ENCODE data around the gene ZSWIM5. TPM values are rescaled to one million over a fixed set of nuclear protein-coding genes. Genes with fewer than 3 reads are reported as not detected.

ZSWIM5 gene
- total RNA-seq, 1 experiment from 2014 or later: 2.2 TPM

DNA sequence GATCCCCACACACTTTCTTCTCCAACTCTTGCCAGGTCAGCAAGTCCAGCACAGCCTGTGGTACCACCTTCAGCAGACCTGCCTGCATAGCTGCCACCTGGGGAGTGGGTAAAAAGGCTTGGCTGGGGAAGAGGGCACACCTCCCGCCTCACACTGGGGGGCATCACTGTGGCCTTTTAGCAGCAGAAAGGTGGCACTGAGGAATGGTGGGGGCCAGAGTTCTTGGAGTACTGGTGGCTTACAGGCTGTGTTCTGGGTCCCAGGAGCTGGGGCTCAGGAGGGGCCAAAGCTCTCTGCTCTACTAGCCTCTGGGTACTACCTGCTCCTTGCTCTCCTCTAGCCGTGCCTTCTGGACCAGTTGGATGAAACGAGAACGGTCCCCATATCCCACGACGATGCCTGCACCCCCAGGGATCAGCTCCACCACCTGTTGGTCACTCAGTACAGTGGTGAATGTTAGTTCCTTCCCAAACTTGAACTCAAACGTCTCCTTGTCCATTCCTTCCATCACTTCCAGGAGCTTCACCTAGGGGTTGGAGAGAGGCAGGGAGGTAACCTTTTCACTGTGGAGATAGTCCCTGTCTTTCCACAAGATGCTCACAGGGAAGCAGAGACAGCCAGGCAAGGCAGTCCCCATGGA is 202.0 kb downstream of the ZSWIM5 start (continued):
- TF ChIP-seq, protein P1, sequence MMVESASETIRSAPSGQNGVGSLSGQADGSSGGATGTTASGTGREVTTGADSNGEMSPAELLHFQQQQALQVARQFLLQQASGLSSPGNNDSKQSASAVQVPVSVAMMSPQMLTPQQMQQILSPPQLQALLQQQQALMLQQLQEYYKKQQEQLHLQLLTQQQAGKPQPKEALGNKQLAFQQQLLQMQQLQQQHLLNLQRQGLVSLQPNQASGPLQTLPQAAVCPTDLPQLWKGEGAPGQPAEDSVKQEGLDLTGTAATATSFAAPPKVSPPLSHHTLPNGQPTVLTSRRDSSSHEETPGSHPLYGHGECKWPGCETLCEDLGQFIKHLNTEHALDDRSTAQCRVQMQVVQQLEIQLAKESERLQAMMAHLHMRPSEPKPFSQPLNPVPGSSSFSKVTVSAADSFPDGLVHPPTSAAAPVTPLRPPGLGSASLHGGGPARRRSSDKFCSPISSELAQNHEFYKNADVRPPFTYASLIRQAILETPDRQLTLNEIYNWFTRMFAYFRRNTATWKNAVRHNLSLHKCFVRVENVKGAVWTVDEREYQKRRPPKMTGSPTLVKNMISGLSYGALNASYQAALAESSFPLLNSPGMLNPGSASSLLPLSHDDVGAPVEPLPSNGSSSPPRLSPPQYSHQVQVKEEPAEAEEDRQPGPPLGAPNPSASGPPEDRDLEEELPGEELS (CRISPR knock-in tag; IDR thresholded peaks at IDR 0.05): no peak

DNA sequence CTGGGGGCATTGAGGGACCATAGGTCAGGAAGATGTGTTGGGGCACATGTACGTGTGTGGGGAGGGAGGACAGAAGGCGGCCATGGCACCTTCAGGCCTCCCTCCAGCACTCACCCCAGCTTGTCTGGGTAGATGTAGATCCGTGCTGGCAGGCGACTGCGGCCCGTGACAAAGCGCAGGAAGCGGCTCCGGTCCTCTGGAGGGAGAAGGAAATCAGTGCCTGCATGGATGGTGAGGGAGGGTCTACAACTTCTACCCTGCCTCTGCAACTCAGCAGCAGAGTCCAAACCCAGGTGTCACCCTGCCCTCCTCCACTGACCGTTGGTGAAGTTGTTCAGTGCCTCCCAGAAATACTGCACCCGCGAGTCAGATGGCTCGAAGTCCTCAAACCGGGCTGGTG is 202.7 kb downstream of the ZSWIM5 start:
- Mint-ChIP-seq H3K36me3 (peaks cover 24% of the 10 kb centered on the region), H3K9me3 (no peaks in the 10 kb centered on the region), H3K27ac (no peak overlapping the region), H3K4me3 (no peak overlapping the region), H3K27me3 (ENCODE audit: low read depth) (no peaks in the 10 kb centered on the region), H3K4me1 (peaks cover 6% of the 10 kb centered on the region)
- DNase-seq (ENCODE audit: low spot score): no peak
- ChIA-PET CTCF (interaction anchor here (1.4 kb wide), 1 partner anchor 300 kb away, joined by 4 read pairs; no protein-coding TSS in a partner anchor), POLR2A (no interaction called here)
- TF ChIP-seq ATF1 (CRISPR knock-in tag; IDR thresholded peaks at IDR 0.05) (no peak), IRF2 (CRISPR knock-in tag; IDR thresholded peaks at IDR 0.05; ENCODE audit: borderline replicate concordance, low read depth) (no peak), TP53 (CRISPR knock-in tag; IDR thresholded peaks at IDR 0.05) (no peak), TEAD4 (CRISPR knock-in tag; IDR thresholded peaks at IDR 0.05) (no peak), JAZF1 (CRISPR knock-in tag; IDR thresholded peaks at IDR 0.05) (no peak), ZNF121 (CRISPR knock-in tag; IDR thresholded peaks at IDR 0.05) (no peak)
- TF ChIP-seq, protein P2, sequence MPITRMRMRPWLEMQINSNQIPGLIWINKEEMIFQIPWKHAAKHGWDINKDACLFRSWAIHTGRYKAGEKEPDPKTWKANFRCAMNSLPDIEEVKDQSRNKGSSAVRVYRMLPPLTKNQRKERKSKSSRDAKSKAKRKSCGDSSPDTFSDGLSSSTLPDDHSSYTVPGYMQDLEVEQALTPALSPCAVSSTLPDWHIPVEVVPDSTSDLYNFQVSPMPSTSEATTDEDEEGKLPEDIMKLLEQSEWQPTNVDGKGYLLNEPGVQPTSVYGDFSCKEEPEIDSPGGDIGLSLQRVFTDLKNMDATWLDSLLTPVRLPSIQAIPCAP (CRISPR knock-in tag; IDR thresholded peaks at IDR 0.05): no peak
- TF ChIP-seq, protein P3, sequence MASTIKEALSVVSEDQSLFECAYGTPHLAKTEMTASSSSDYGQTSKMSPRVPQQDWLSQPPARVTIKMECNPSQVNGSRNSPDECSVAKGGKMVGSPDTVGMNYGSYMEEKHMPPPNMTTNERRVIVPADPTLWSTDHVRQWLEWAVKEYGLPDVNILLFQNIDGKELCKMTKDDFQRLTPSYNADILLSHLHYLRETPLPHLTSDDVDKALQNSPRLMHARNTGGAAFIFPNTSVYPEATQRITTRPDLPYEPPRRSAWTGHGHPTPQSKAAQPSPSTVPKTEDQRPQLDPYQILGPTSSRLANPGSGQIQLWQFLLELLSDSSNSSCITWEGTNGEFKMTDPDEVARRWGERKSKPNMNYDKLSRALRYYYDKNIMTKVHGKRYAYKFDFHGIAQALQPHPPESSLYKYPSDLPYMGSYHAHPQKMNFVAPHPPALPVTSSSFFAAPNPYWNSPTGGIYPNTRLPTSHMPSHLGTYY (CRISPR knock-in tag; IDR thresholded peaks at IDR 0.05): no peak
- TF ChIP-seq, protein P4, sequence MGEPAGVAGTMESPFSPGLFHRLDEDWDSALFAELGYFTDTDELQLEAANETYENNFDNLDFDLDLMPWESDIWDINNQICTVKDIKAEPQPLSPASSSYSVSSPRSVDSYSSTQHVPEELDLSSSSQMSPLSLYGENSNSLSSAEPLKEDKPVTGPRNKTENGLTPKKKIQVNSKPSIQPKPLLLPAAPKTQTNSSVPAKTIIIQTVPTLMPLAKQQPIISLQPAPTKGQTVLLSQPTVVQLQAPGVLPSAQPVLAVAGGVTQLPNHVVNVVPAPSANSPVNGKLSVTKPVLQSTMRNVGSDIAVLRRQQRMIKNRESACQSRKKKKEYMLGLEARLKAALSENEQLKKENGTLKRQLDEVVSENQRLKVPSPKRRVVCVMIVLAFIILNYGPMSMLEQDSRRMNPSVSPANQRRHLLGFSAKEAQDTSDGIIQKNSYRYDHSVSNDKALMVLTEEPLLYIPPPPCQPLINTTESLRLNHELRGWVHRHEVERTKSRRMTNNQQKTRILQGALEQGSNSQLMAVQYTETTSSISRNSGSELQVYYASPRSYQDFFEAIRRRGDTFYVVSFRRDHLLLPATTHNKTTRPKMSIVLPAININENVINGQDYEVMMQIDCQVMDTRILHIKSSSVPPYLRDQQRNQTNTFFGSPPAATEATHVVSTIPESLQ (CRISPR knock-in tag; IDR thresholded peaks at IDR 0.05): no peak
- TF ChIP-seq, protein P5, sequence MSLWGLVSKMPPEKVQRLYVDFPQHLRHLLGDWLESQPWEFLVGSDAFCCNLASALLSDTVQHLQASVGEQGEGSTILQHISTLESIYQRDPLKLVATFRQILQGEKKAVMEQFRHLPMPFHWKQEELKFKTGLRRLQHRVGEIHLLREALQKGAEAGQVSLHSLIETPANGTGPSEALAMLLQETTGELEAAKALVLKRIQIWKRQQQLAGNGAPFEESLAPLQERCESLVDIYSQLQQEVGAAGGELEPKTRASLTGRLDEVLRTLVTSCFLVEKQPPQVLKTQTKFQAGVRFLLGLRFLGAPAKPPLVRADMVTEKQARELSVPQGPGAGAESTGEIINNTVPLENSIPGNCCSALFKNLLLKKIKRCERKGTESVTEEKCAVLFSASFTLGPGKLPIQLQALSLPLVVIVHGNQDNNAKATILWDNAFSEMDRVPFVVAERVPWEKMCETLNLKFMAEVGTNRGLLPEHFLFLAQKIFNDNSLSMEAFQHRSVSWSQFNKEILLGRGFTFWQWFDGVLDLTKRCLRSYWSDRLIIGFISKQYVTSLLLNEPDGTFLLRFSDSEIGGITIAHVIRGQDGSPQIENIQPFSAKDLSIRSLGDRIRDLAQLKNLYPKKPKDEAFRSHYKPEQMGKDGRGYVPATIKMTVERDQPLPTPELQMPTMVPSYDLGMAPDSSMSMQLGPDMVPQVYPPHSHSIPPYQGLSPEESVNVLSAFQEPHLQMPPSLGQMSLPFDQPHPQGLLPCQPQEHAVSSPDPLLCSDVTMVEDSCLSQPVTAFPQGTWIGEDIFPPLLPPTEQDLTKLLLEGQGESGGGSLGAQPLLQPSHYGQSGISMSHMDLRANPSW (CRISPR knock-in tag; conservative IDR thresholded peaks at IDR 0.05; ENCODE audit: low read depth): no peak
- TF ChIP-seq, protein P6, sequence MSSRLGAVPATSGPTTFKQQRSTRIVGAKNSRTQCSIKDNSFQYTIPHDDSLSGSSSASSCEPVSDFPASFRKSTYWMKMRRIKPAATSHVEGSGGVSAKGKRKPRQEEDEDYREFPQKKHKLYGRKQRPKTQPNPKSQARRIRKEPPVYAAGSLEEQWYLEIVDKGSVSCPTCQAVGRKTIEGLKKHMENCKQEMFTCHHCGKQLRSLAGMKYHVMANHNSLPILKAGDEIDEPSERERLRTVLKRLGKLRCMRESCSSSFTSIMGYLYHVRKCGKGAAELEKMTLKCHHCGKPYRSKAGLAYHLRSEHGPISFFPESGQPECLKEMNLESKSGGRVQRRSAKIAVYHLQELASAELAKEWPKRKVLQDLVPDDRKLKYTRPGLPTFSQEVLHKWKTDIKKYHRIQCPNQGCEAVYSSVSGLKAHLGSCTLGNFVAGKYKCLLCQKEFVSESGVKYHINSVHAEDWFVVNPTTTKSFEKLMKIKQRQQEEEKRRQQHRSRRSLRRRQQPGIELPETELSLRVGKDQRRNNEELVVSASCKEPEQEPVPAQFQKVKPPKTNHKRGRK (CRISPR knock-in tag; IDR thresholded peaks at IDR 0.05; ENCODE audit: borderline replicate concordance): no peak
- ATAC-seq: no peak

Measured in WTC11 (cell line).